K562 (cell line): ENCODE measurements around the gene DCTN5. TPM values are rescaled to one million over a fixed set of nuclear protein-coding genes. Genes with fewer than 3 reads are reported as not detected.

Source experiments
- ATAC-seq: fragments of 200-7000 bp; cut with Tn5 transposase; 3 replicates; pipeline ENCODE4 v1.9.1; 2020; ENCODE audit warnings: moderate library complexity
- BruUV-seq: library from RNA; stranded (reverse); fragments of 400-500 nt; replicated peaks from 2 replicates; lab custom pipeline; 2021; lab: Mats Ljungman, UMichigan
- CTCF ChIA-PET: fragments of 300-600 bp; formaldehyde crosslinking; extraction: SDS; loops from one replicate; lab custom pipeline; 2021; ENCODE audit warnings: low intra/inter-chr PET ratio; lab: Yijun Ruan, JAX
- POLR2A ChIA-PET: fragments of 300-600, 350-650 bp; sonication (Branson Sonifier 250); formaldehyde crosslinking; extraction: SDS; loops from one replicate; lab custom pipeline; 2021; ENCODE audit warnings: antibody characterized with exemption, inconsistent platforms; lab: Yijun Ruan, JAX
- DNase-seq, 4 experiments: peaks; one replicate each; pipeline versions ENCODE4 v3.0.0 to v3.0.0-alpha.2; 2011 to 2018; ENCODE audit warnings: low spot score in 3 of 4, mixed read lengths in 3 of 4; ENCODE audit errors: extremely low read depth in 1 of 4
- FAIRE-seq: peaks from 2 replicates; lab custom pipeline; 2011; peaks lifted over from hg19 to GRCh38; lab: Jason Lieb, UNC
- H2AFZ ChIP-seq: 2 replicates; pipeline ENCODE4 v1.6.0; 2011; ENCODE audit warnings: low read depth, low read length, control low read depth, inconsistent platforms
- H3K27ac ChIP-seq: fragments of 200-600 bp; 3 replicates; pipeline ENCODE4 v1.8.0; 2011; ENCODE audit warnings: low read depth, mild to moderate bottlenecking, control low read depth, inconsistent platforms, low read length, moderate library complexity, mixed read lengths; ENCODE audit errors: extremely low read depth
- H3K27me3 ChIP-seq, 2 experiments: fragments of 300-600 bp in 1 of 2; 2 replicates in 1 of 2; 3 replicates in 1 of 2; pipeline versions ENCODE4 v1.6.0 to v1.8.0; 2011; ENCODE audit warnings: inconsistent platforms in 2 of 2, low read length in 2 of 2, mild to moderate bottlenecking in 1 of 2, mixed read lengths in 1 of 2, moderate library complexity in 1 of 2; ENCODE audit not compliant: control insufficient read depth in 2 of 2, insufficient read depth in 2 of 2
- H3K36me3 ChIP-seq: fragments of 300-600 bp; 3 replicates; pipeline ENCODE4 v1.8.0; 2011; ENCODE audit warnings: mild to moderate bottlenecking, low read length, inconsistent platforms; ENCODE audit not compliant: control insufficient read depth, insufficient read depth
- H3K4me1 ChIP-seq, 2 experiments: fragments of 200-600 bp in 1 of 2; replicated peaks in 1 of 2; 2 replicates in 1 of 2; 3 replicates in 1 of 2; pipeline versions ENCODE4 v1.5.1 to v1.8.0; 2011; ENCODE audit warnings: inconsistent platforms in 2 of 2, low read length in 2 of 2, mild to moderate bottlenecking in 1 of 2, mixed read lengths in 1 of 2, moderate library complexity in 1 of 2; ENCODE audit not compliant: control insufficient read depth in 2 of 2, insufficient read depth in 2 of 2
- H3K4me2 ChIP-seq: 2 replicates; pipeline ENCODE4 v1.6.1; 2011; ENCODE audit warnings: low read length, control low read depth, inconsistent platforms, mixed read lengths; ENCODE audit not compliant: insufficient read depth
- H3K4me3 ChIP-seq: fragments of 200-600 bp; sonication (generic), shearing (Covaris generic); 2 replicates; pipeline ENCODE4 v1.5.1; 2016; ENCODE audit warnings: control low read depth, inconsistent platforms
- H3K79me2 ChIP-seq: fragments of 200-600 bp; 3 replicates; pipeline ENCODE4 v1.8.0; 2011; ENCODE audit warnings: low read length, inconsistent platforms; ENCODE audit not compliant: control insufficient read depth, insufficient read depth
- H3K9ac ChIP-seq, 2 experiments: 2 replicates each; pipeline versions ENCODE4 v1.6.0 to v1.6.1; 2011; ENCODE audit warnings: low read depth in 2 of 2, low read length in 2 of 2, control low read depth in 1 of 2, inconsistent platforms in 1 of 2, mild to moderate bottlenecking in 1 of 2, mixed read lengths in 1 of 2; ENCODE audit not compliant: insufficient read depth in 1 of 2
- H3K9me1 ChIP-seq: one replicate; pipeline ENCODE4 v1.6.0; 2011; ENCODE audit warnings: inconsistent platforms, mild to moderate bottlenecking, low read length, moderate library complexity; ENCODE audit not compliant: control insufficient read depth, insufficient read depth
- H3K9me3 ChIP-seq: replicated peaks from 2 replicates; pipeline ENCODE4 v1.5.1; 2011; ENCODE audit warnings: low read depth, low read length, inconsistent platforms; ENCODE audit not compliant: control insufficient read depth, insufficient read depth
- H4K20me1 ChIP-seq: replicated peaks from 2 replicates; pipeline ENCODE4 v1.6.1; 2011; ENCODE audit warnings: low read length, inconsistent platforms, mixed read lengths; ENCODE audit not compliant: control insufficient read depth, insufficient read depth
- CEBPB ChIP-seq: fragments of 450-650 bp; IDR thresholded peaks from 2 replicates; pipeline ENCODE4 v1.6.1; 2016; ENCODE audit warnings: missing genetic modification characterization, missing compliant biosample characterization
- CREB3L1 ChIP-seq: fragments of 450-650 bp; IDR thresholded peaks from 2 replicates; pipeline ENCODE4 v1.6.1; 2014; ENCODE audit warnings: low read depth, mild to moderate bottlenecking, moderate library complexity, borderline replicate concordance
- DPF2 ChIP-seq: fragments of 450-650 bp; IDR thresholded peaks from 2 replicates; pipeline ENCODE4 v1.6.1; 2016
- FOXM1 ChIP-seq, 2 experiments: fragments of 450-650 bp in 1 of 2; sonication (generic) in 1 of 2; formaldehyde crosslinking in 1 of 2; IDR thresholded peaks; 2 replicates each; pipeline versions ENCODE4 v1.6.1 to v1.9.0; 2017 to 2022; ENCODE audit warnings: low read depth in 2 of 2, mild to moderate bottlenecking in 2 of 2, missing genetic modification reagents in 1 of 2, moderate library complexity in 1 of 2
- FOXP1 ChIP-seq: sonication (generic); formaldehyde crosslinking; IDR thresholded peaks from 2 replicates; pipeline ENCODE4 v1.8.0; 2022; ENCODE audit warnings: mild to moderate bottlenecking, missing genetic modification reagents
- FUS ChIP-seq: fragments of 200-400 bp; formaldehyde crosslinking; optimal IDR thresholded peaks from 2 replicates; pipeline ENCODE3; 2017; ENCODE audit warnings: low read depth, low read length
- KDM1A ChIP-seq, 2 experiments: fragments of 450-650 bp; IDR thresholded peaks; 2 replicates each; pipeline ENCODE4 v1.6.1; 2016; ENCODE audit warnings: mild to moderate bottlenecking in 2 of 2
- MCM3 ChIP-seq: fragments of 450-650 bp; IDR thresholded peaks from 2 replicates; pipeline ENCODE4 v1.6.1; 2016
- MYC ChIP-seq, 2 experiments: fragments of 250-450 bp in 1 of 2; sonication (Bioruptor Pico) in 1 of 2; IDR thresholded peaks; 2 replicates each; pipeline versions ENCODE4 v1.5.1 to v1.6.1; 2012 to 2021; ENCODE audit warnings: low read depth in 2 of 2, borderline replicate concordance in 1 of 2, improper control_type of control experiment in 1 of 2, low read length in 1 of 2, mild to moderate bottlenecking in 1 of 2, moderate library complexity in 1 of 2
- NCOA4 ChIP-seq: fragments of 450-650 bp; IDR thresholded peaks from 2 replicates; pipeline ENCODE4 v1.6.1; 2018; ENCODE audit warnings: mild to moderate bottlenecking; ENCODE audit not compliant: partially characterized antibody
- NR1H2 ChIP-seq: sonication (generic); formaldehyde crosslinking; IDR thresholded peaks from 2 replicates; pipeline ENCODE4 v1.4.0; 2020; ENCODE audit warnings: mild to moderate bottlenecking, missing genetic modification reagents
- NR2C2 ChIP-seq, 2 experiments: fragments of 200-800 bp in 1 of 2; sonication (Bioruptor generic) in 1 of 2; sonication (generic) in 1 of 2; formaldehyde crosslinking in 1 of 2; IDR thresholded peaks; 2 replicates each; pipeline versions ENCODE4 v1.6.1 to v1.8.0; 2016 to 2022; ENCODE audit warnings: mild to moderate bottlenecking in 1 of 2, missing compliant biosample characterization in 1 of 2, missing genetic modification characterization in 1 of 2, missing genetic modification reagents in 1 of 2
- POLR2A ChIP-seq: fragments of 450-650 bp; conservative IDR thresholded peaks from 2 replicates; pipeline ENCODE4 v1.6.1; 2016
- RFX5 ChIP-seq: IDR thresholded peaks from 2 replicates; pipeline ENCODE4 v1.6.1; 2011; ENCODE audit warnings: low read depth, mild to moderate bottlenecking, improper control_type of control experiment, low read length
- SOX6 ChIP-seq: fragments of 450-650 bp; IDR thresholded peaks from 2 replicates; pipeline ENCODE4 v1.6.1; 2014; ENCODE audit warnings: mild to moderate bottlenecking
- SRF ChIP-seq, 2 experiments: fragments of 250-450, 450-650 bp in 1 of 2; sonication (Bioruptor Pico) in 1 of 2; sonication (generic) in 1 of 2; formaldehyde crosslinking; IDR thresholded peaks; 2 replicates each; pipeline versions ENCODE4 v1.5.0 to v1.5.1; 2020 to 2022; ENCODE audit warnings: mild to moderate bottlenecking in 1 of 2, missing genetic modification reagents in 1 of 2
- TRIM25 ChIP-seq: fragments of 450-650 bp; IDR thresholded peaks from 2 replicates; pipeline ENCODE4 v1.7.0; 2016; ENCODE audit warnings: borderline replicate concordance
- ZKSCAN3 ChIP-seq: fragments of 250-450 bp; sonication (Bioruptor Pico); IDR thresholded peaks from 2 replicates; pipeline ENCODE4 v1.4.0; 2020
- ZNF143 ChIP-seq: sonication (generic); formaldehyde crosslinking; IDR thresholded peaks from 2 replicates; pipeline ENCODE4 v1.9.0; 2022; ENCODE audit warnings: mild to moderate bottlenecking, missing genetic modification reagents
- WGBS: fragments of 100-300 bp; shearing (Covaris generic); methylation state at CpG from one replicate; pipeline ENCODE4 v1.1.6; 2016; ENCODE audit warnings: low coverage, mixed read lengths; ENCODE audit not compliant: insufficient coverage; ENCODE audit errors: missing lambda C conversion rate; 5-methylcytosine and 5-hydroxymethylcytosine counted together
- in situ Hi-C: fragments of 300-500 bp; cut with MboI; formaldehyde crosslinking; loops from 4 replicates; pipeline ENCODE4 v1.15.0; 2018; ENCODE audit warnings: inconsistent platforms, mixed read lengths
- intact Hi-C: fragments of 100-400 bp; cut with micrococcal nuclease; formaldehyde crosslinking; loops from 2 replicates; pipeline ENCODE4 v1.14.2; 2022
- polyA plus RNA-seq, 8 experiments: library from polyadenylated mRNA; depleted of rRNA in 4 of 8; stranded (reverse) in 5 of 8; unstranded in 3 of 8; fragments of >200 nt; fragmentation: Nextera tagmentation in 2 of 8; fragmentation: Illumina TruSeq in 1 of 8; extraction: Ambion mirVana in 2 of 8; extraction: Trizol in 1 of 8; gene quantifications; 2 replicates each; pipeline versions ENCODE4 v1.2.1 to v1.2.3, GENCODE V29; 2011 to 2014; ENCODE audit warnings: inconsistent platforms in 1 of 8, missing spikeins in 1 of 8
- total RNA-seq, 7 experiments: library from RNA; depleted of rRNA in 6 of 7; stranded (reverse); fragments of >200 nt in 6 of 7; fragmentation: Illumina TruSeq in 2 of 7; extraction: Trizol in 2 of 7; gene quantifications; 2 replicates each; pipeline versions ENCODE4 v1.2.1 to v1.2.3, GENCODE V29; 2011 to 2021; ENCODE audit warnings: low replicate concordance in 1 of 7

Gene DCTN5
- total and polyA plus RNA-seq, 9 of the 15 experiments (the other 6 are each of a cell fraction or from before 2014, with no cell fraction given): 35.8 to 149 (median 75.9) TPM

- in situ Hi-C loops (no loop called here), intact Hi-C loops (loop anchor here (2.0 kb wide), 2 partner anchors 39 to 49 kb away; partner anchors contain the start of genes DCTN5 and PALB2)
- ChIA-PET CTCF (no interaction called here), POLR2A (interaction anchor here (0.6 to 5.0 kb wide), 9 partner anchors 8 to 273 kb away, joined by 3 to 66 read pairs (median 4); partner anchors contain the start of genes DCTN5 and PALB2)
- peaks cover 19 to 28% of the 10 kb centered on the region in 2 experiments; a peak in 4 of 5 replicates for H3K4me1 ChIP-seq
- H3K9me3 ChIP-seq: no peaks in the 10 kb centered on the region
- peak overlapping the region; percentile 100 for H3K9ac ChIP-seq
- peak; percentile 88 for FAIRE-seq
- H3K4me2 ChIP-seq: peak overlapping the region; percentile 100
- WGBS: under 1% methylated on average over 23 of the region's 24 CpGs
- no TSS peak for BruUV-seq
- peak overlapping the region; percentile 89 for H2AFZ ChIP-seq
- ATAC-seq: peak; percentile 86
- H3K27me3 ChIP-seq: no peaks in the 10 kb centered on the region
- no peaks in the 10 kb centered on the region for H3K9me1 ChIP-seq
- peak; percentile 89 to 91 (median 90) for DNase-seq
- H3K79me2 ChIP-seq: peaks cover 56% of the 10 kb centered on the region
- H4K20me1 ChIP-seq: peaks cover 18% of the 10 kb centered on the region
- H3K36me3 ChIP-seq: peaks cover 57% of the 10 kb centered on the region
- peak overlapping the region; percentile 99 for H3K27ac ChIP-seq
- peak overlapping the region; percentile 87 for H3K4me3 ChIP-seq
- TF ChIP-seq NR2C2 (CRISPR knock-in tag; IDR thresholded peaks at IDR 0.05) (peak; percentile 55; the same call in 1 of the 2 replicates), NR2C2 (tag; IDR thresholded peaks at IDR 0.05) (no peak), FOXM1 (IDR thresholded peaks at IDR 0.05; ENCODE audit: low read depth) (peak; percentile 41; the same call in 1 of the 2 replicates), FOXM1 (CRISPR knock-in tag; IDR thresholded peaks at IDR 0.05; ENCODE audit: low read depth) (no peak), NCOA4 (no peak), NR1H2 (CRISPR knock-in tag) (0 out of 2 replicates have a peak, but pooled peaks have one; percentile 70), DPF2 (peak; percentile 88), ZNF143 (CRISPR knock-in tag) (peak; percentile 41; the same call in 1 of the 2 replicates), FUS (no peak), CREB3L1 (peak; percentile 49; the same call in 1 of the 2 replicates), SRF (CRISPR knock-in tag; IDR thresholded peaks at IDR 0.05) (peak in 1 of 2 experiments; percentile 65; a peak in 1 of 4 replicates), TRIM25 (no peak), MYC (IDR thresholded peaks at IDR 0.05; ENCODE audit: low read depth, low read length) (peak; percentile 54; the same call in 1 of the 2 replicates), MYC (CRISPR knock-in tag; IDR thresholded peaks at IDR 0.05; ENCODE audit: borderline replicate concordance, low read depth) (no peak), ZKSCAN3 (CRISPR knock-in tag) (no peak), SOX6 (peak; percentile 14; the same call in 1 of the 2 replicates), CEBPB (tag) (no peak), KDM1A (IDR thresholded peaks at IDR 0.05) (peak in 1 of 2 experiments; percentile 19; a peak in 1 of 4 replicates), POLR2A (0 out of 2 replicates have a peak, but pooled peaks have one; percentile 56), RFX5 (no peak), FOXP1 (CRISPR knock-in tag) (peak; percentile 82), MCM3 (no peak)
These were observed 38.2 kb downstream of the DCTN5 start for GRCh38 chr16:23679274-23679985.
